GM18519 (cell line): ENCODE measurements around the gene TPT1.
"Not testable (repeated sequence)": the region's sequence is repeated elsewhere in the genome, so short reads cannot be mapped to it uniquely, and the experiment has no call there.

Experiments
- ATAC-seq: cut with Tn5 transposase; IDR thresholded peaks from one replicate; pipeline ENCODE4 v1.9.1; 2021; ENCODE audit warnings: mild to moderate bottlenecking, moderate library complexity; ENCODE audit not compliant: unreplicated experiment, low FRiP score

TPT1 gene

DNA sequence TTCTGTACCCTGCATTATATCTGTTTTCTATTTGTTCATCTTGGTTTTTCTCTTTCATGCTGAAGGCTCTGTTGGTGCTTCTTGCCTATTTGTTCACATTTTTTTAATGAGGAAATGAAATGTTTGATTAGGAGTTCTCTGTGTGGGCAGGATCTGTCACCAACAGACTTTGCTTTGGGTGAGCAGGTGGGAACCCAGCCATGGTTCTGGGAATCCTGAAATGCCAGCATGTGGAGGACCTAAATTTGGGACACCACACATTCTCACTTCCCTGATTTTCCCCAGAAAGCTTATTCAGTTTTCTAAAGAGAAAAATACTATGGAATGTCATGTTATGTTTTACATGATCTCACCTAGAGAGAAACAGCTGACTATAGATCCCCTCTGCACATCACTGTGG, 34.0 kb downstream of the TPT1 start:
- no peak for ATAC-seq

DNA sequence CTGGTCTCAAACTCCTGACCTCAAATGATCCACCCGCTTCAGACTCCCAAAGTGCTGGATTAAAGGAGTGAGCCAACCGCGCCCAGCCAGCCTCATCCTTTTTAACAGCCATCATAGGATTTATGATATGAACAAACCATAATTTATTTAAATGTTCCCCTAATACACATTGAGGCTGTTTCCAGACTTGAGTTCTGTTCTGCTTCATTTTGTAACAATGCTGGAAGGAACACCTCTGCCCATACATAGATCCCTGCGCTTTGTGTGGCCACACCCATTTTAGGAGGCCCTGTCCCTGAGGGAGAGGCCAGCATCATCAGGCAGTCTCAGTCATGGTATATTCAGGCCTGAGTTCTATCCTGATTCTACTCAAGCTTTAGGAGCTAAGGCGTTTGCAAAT, 35.9 kb downstream of the TPT1 start:
- ATAC-seq: no peak

DNA sequence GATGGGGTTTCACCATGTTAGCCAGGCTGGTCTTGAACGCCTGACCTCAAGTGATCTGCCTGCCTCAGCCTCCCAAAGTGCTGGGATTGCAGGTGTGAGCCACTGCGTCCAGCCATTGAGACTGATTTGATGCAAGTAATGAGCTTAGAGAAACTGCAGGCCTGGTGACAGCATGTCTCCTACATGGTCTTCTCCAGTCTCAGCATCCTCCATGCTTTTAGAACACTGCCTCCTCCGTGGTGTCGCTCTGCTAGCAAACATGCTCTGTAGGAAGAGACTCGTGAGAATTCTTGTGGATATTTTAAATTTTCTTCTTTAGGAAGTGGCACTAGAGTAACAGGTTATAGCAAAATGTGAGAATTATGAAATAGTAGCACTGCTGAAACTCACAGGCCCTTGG, 37.1 kb downstream of the TPT1 start:
- no peak for ATAC-seq

DNA sequence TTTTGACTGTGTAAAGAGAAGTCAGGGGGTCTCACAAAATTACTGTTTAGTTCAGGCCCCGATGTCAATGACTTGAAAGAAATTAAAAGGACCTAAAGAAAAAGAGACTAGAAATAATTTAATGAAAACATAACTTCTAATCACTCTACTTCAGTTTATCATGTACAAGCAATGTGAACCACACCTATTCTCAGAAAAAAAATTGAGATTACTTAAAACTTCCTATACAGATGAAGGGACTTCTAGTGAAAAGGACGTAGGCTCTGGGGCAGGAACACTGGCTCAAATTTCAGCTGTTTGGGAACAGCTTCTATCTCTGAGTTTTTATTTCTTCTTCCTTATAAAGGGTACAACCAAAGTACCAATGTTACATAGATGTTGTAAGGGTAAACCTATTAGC, 38.0 kb downstream of the TPT1 start:
- no peak for ATAC-seq

DNA sequence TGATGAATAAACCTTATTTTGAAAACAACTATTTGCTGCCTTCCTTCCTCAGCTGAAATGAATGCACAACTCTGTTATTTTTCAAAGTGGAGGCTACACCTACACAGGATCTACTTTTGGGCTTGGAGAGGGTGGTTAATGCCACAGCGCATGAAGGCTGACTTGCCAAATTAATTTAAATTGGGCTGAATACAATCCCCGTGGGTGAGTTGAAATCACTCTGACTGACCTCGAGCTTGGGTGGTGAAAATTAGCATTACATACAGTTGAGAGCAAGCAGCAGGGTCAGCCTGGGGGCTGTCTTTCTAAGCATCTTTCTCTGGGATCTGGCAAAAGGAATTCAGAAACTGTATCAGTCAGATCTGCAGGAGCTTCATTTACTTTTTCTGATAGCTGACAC, 38.5 kb downstream of the TPT1 start:
- ATAC-seq: no peak

DNA sequence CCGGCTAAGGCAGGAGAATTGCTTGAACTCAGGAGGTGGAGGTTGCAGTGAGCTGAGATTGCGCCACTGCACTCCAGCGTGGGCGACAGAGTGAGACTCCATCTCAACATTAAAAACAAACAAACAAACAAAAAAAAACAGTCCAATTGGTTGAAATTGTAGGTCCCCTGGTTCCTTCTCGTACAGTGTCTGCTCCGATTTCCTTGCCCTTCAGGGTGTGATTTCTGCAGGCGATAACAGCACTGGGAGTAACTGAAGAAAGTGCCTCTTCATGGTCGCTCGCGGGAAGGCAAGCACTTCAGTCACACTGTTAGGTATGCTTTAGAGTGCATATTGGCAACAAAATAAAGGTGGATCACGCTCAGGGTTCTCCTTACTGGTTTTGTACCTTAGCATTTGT, 39.7 kb downstream of the TPT1 start:
- no peak for ATAC-seq

DNA sequence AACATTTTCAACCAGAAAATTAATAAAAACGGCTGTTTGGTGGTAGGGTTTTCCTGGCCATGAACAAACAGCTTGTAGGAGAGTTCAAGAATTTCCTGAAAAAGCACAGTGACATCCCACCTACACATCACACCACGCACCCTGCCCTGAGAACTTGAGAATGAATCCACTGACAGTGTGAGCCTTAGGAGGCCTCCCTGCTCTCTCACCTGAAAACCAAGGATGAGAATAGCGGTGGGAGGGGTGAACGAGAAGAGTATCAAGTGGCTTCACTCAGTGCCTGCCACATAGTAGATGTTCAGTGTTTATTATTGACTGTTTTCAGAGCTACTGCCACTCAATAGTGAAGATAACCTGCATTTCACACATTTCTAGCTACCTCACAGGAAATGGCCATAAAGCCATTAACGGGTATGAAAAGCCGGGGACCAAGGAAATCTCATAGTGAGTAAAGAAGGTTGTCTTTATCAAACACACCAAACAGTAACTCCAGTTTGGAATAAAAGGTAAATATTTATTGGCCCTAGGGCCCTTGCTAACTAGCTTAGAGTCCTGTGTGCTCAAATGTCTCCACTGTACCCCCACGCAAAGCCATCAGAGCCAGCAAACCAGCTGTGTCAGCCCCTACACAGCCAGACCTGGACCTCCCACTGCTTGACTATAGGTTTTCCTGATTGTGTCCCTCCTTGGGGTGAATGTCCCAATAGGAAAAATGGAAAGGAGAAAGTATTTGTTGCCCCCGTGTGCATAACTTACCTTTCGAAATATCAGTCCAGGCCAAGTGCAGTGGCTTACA, 40.6 kb downstream of the TPT1 start:
- no peak for ATAC-seq

DNA sequence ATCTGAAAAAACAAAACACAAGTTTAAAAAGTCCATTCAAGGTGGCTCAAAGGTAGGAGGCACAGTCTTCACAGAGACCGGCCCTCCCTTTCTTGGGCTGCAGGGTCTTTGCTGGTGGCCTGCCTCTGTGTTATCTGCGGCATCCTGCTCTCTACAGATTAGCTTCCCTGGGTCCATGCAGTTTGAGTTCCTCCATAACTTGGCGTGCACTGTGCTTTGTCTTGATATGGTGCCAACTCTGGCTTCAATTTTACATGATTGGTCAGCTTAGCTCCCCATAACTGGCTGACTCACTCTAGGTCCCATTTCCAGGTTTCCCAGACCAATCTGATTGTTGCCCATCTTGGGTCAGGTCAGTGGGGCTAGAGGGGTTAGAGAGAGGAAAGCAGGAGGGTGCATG, 41.8 kb downstream of the TPT1 start:
- no peak for ATAC-seq

DNA sequence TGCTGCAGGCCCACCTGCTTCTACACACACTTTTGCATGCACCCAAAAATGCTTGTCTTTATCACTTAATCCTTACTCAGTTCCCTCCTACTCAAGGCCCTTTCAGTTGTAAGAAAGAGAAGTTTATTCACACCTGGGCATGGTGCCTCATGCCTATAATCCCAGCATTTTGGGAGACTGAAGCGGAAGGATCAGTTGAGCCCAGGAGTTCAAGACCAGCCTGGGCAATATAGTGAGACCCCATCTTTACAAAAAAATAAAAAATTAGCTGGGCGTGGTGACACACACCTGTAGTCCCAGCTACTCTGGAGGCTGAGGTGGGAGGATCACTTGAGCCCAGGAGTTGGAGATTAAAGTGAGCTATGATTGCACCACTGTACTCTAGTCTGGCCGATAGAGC, 42.4 kb downstream of the TPT1 start:
- not testable (repeated sequence) for ATAC-seq

DNA sequence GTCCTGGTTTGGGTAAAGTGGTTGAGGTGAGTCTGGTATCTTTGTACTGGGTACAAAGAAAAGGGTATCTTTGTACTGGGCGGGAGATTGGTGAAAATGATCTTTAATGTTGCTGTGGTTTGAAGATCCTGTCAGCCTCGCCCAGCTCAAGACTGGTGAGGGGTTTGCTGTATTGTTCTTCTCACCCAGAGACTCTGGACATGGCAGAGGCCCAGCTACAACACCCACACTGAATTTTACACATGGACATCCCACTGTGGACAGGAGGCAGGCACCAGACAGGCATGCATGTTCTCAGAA, 42.8 kb downstream of the TPT1 start:
- ATAC-seq: no peak

DNA sequence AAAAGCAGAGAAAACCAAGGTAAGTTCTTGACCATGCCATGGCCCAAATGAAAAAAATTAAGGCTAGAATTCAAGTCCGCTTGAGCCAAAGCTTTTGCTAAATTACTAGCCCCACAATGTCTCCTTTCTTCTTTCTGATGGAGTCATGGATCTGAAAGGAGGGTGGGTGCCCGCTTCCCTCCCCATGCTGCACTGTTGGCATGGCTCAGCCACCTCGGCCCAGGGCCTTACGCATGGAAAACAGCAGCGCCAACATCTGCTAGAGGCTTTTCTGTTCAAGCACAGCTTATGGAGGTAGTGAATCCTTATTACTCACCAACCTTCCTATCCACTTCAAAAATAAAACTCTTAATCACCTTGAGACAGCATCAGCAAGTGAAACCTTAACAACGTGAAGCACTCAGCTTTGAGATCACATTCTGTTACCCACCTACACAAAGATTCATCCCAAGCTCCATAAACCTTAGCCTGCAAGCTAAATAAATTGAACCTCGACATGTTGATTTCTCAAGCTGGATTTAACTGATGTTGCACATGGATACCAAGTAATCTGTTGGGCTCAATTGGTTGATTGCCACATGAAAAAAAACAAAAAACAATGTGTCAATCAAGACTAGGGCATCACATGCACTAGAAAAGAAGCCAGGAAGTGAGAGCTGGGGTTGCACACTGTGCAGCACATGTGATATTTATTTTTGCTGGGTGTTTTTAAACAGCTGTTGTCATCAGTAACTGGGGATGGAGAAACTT, 43.4 kb downstream of the TPT1 start:
- ATAC-seq: no peak

DNA sequence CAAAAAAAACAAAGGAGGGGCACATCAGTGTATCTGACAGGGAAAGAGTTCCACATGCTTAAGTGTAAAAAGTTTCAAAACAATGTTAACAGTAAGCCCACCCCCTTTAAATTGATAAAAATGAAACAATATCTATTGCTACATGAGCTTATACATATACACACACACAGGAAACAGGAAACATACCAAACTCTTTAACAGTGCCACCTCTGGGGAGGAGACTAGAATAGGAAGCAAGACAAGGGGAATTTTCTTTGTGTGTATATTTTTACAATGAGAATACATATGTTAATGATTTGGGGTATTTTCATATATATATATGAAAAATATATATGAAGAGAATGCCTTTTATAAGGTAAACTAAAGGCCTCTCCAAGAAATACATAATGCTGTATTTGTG, 44.7 kb downstream of the TPT1 start:
- ATAC-seq: no peak

DNA sequence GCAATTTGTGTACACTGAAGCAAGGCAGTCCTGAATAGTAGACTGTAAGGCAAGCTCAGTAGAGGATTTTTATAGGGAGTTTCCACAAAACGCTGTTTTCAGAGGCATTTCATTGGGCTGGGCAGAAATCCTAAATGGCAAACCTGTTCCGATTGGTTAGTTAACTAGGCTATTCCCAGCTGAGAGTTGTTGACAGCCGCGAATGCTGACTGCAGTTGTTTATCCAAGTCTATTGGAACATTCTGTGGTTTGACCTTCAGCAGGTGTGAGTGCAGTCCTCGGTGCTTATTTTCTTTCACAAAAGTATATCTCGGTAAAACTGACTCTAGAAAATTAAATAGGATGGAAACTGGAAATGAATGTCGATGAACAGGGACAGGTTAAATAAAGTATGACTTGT, 45.4 kb downstream of the TPT1 start:
- no peak for ATAC-seq

DNA sequence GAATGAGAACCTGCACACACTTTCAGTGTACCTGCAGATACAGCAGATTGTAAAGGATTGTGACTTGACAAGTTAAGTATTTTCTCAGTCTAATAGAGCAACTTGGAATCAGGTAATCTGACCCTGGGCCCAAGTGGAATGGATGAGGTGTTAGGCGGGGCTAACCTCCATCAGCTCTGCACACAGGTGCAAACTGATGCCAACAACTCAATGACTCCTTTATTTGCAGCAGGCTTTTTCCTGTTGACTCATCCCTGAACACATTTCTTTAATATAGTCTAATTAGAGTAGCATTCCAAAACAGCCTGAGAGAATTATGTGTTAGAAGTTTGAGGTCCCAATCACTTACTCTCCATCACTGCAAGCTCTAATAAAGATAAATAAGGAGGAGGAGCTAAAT, 48.8 kb downstream of the TPT1 start:
- no peak for ATAC-seq

DNA sequence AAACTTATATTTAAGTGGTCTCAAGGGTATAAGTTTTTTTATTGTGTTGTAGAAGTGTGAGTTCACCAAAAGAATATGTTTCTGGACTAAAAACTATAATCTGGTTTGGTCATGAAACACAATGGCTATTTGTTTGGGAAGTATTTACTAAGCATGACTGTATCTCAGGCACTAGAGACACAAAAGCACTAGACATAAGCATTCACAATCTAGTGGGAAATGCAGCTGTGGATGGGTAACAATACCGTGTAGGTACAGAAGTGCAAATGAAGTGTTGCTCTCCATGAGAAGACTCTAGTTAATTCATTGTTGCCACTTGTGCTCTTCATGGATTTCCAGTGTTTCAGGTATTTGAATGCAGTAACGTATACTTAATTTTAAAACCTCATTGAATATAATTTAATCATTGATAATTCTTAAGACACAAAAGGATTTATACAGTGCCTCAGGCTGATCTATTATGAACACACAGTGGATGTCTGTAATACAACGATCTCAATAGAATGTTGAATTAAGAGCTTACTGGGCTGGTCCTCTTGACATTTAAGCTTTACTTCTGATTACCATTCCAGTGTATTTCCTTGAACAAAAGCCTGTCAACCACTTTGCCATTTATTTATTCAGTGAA, 50.9 kb downstream of the TPT1 start:
- no peak for ATAC-seq
